Endodermal cell (in vitro differentiated cells): ENCODE measurements around the gene SPAG16. TPM values are rescaled to one million over a fixed set of nuclear protein-coding genes. Genes with fewer than 3 reads are reported as not detected.
"Not testable (repeated sequence)": the region's sequence is repeated elsewhere in the genome, so short reads cannot be mapped to it uniquely, and the experiment has no call there.

Experiments
- DNase-seq: peaks from one replicate; pipeline ENCODE4 v3.0.0-alpha.2; 2017
- H3K27ac ChIP-seq: 2 replicates; pipeline ENCODE4 v1.5.1; 2013; ENCODE audit warnings: mild to moderate bottlenecking, low read depth, low read length, moderate library complexity
- H3K27me3 ChIP-seq: 2 replicates; pipeline ENCODE4 v1.6.1; 2013; ENCODE audit warnings: mild to moderate bottlenecking, low read length, moderate library complexity; ENCODE audit not compliant: insufficient read depth, control insufficient read depth, poor library complexity, severe bottlenecking
- H3K36me3 ChIP-seq: 2 replicates; pipeline ENCODE4 v1.7.0; 2013; ENCODE audit warnings: mild to moderate bottlenecking, low read length, moderate library complexity; ENCODE audit not compliant: control insufficient read depth, insufficient read depth
- H3K4me1 ChIP-seq: one replicate; pipeline ENCODE4 v1.7.0; 2013; ENCODE audit warnings: low read length; ENCODE audit not compliant: control insufficient read depth, insufficient read depth
- H3K4me3 ChIP-seq: 2 replicates; pipeline ENCODE4 v1.5.1; 2013; ENCODE audit warnings: mild to moderate bottlenecking, low read length, moderate library complexity
- H3K9ac ChIP-seq: 2 replicates; pipeline ENCODE4 v1.6.1; 2013; ENCODE audit warnings: mild to moderate bottlenecking, low read length, moderate library complexity; ENCODE audit not compliant: poor library complexity, severe bottlenecking; ENCODE audit errors: extremely low read depth
- H3K9me3 ChIP-seq: 2 replicates; pipeline ENCODE4 v1.6.1; 2013; ENCODE audit warnings: mild to moderate bottlenecking, low read length, moderate library complexity; ENCODE audit not compliant: control insufficient read depth
- H3K27ac Mint-ChIP-seq: 2 replicates; pipeline ENCODE4 v1.8.0; 2020; ENCODE audit warnings: mixed read lengths
- H3K27me3 Mint-ChIP-seq: 2 replicates; pipeline ENCODE4 v1.8.0; 2021; ENCODE audit warnings: mild to moderate bottlenecking, mixed read lengths; ENCODE audit not compliant: insufficient read depth
- H3K36me3 Mint-ChIP-seq: 2 replicates; pipeline ENCODE4 v1.8.0; 2020; ENCODE audit warnings: low read depth, mixed read lengths
- H3K4me1 Mint-ChIP-seq: 2 replicates; pipeline ENCODE4 v1.8.0; 2020; ENCODE audit warnings: mixed read lengths
- H3K4me3 Mint-ChIP-seq: 2 replicates; pipeline ENCODE4 v1.8.0; 2020; ENCODE audit warnings: mild to moderate bottlenecking, moderate library complexity, mixed read lengths
- H3K9me3 Mint-ChIP-seq: 2 replicates; pipeline ENCODE4 v1.8.0; 2020; ENCODE audit warnings: mild to moderate bottlenecking, mixed read lengths
- WGBS, 2 experiments: methylation state at CpG; one replicate each; pipeline versions ENCODE4 v1.1.5 to v1.1.7; 2013; ENCODE audit warnings: missing lambda C conversion rate in 2 of 2, mixed read lengths in 1 of 2; ENCODE audit not compliant: insufficient coverage in 1 of 2, insufficient read length in 1 of 2; 5-methylcytosine and 5-hydroxymethylcytosine counted together
- total RNA-seq, 2 donors: library from RNA; stranded (reverse); fragmentation: NEBNext Ultra II Directional in 1 of 2; extraction: Animal tissue kit (Norgen Biotek cat#: 25700) in 1 of 2; gene quantifications; 2 replicates in 1 of 2; 3 replicates in 1 of 2; pipeline ENCODE4 v1.2.1, GENCODE V29; 2021
- TF ChIP-seq, protein P1 (sequence below): fragments of 200-600 bp; sonication (generic); conservative IDR thresholded peaks from 2 replicates; pipeline ENCODE4 v1.5.0; 2021; ENCODE audit warnings: antibody characterized with exemption, mild to moderate bottlenecking

Gene SPAG16
- total RNA-seq, 2 donors from 2014 or later = 27.8 to 38.2 TPM

DNA sequence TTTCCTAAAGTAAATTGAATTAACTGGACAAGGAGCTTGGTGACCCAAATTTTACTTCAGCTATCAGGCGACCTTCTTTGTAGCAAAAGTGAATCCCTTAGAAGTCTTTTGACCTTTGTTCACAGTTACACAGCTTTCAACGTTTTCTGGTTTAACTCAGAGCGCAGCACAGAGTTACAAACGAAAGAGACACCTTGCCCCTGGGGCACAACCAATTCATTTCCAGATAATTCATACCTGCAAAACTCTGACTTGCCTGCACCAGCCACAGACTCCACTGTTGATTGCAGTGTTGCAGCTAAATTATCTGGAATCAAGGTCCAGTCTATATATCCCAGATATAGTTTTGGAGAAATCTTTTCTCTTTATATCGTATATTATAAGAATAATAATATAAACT is 768.0 kb downstream of the SPAG16 start:
- Mint-ChIP-seq H3K27ac (no peak overlapping the region), H3K9me3 (no peaks in the 10 kb centered on the region), H3K36me3 (no peaks in the 10 kb centered on the region), H3K27me3 (peaks cover 2% of the 10 kb centered on the region), H3K4me1 (no peaks in the 10 kb centered on the region), H3K4me3 (no peak overlapping the region)
- no peaks in the 10 kb centered on the region for H3K36me3 ChIP-seq
- H3K27ac ChIP-seq = no peak overlapping the region
- H3K27me3 ChIP-seq = no peaks in the 10 kb centered on the region
- TF ChIP-seq, protein P1, sequence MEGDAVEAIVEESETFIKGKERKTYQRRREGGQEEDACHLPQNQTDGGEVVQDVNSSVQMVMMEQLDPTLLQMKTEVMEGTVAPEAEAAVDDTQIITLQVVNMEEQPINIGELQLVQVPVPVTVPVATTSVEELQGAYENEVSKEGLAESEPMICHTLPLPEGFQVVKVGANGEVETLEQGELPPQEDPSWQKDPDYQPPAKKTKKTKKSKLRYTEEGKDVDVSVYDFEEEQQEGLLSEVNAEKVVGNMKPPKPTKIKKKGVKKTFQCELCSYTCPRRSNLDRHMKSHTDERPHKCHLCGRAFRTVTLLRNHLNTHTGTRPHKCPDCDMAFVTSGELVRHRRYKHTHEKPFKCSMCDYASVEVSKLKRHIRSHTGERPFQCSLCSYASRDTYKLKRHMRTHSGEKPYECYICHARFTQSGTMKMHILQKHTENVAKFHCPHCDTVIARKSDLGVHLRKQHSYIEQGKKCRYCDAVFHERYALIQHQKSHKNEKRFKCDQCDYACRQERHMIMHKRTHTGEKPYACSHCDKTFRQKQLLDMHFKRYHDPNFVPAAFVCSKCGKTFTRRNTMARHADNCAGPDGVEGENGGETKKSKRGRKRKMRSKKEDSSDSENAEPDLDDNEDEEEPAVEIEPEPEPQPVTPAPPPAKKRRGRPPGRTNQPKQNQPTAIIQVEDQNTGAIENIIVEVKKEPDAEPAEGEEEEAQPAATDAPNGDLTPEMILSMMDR = no peak
- no peak overlapping the region for H3K4me3 ChIP-seq
- H3K9ac ChIP-seq = no peak overlapping the region
- 86 to 88% methylated on average over 2 to 4 of the region's 5 CpGs for WGBS, 2 experiments
- no peaks in the 10 kb centered on the region for H3K4me1 ChIP-seq
- DNase-seq = no peak
- H3K9me3 ChIP-seq = no peaks in the 10 kb centered on the region

DNA sequence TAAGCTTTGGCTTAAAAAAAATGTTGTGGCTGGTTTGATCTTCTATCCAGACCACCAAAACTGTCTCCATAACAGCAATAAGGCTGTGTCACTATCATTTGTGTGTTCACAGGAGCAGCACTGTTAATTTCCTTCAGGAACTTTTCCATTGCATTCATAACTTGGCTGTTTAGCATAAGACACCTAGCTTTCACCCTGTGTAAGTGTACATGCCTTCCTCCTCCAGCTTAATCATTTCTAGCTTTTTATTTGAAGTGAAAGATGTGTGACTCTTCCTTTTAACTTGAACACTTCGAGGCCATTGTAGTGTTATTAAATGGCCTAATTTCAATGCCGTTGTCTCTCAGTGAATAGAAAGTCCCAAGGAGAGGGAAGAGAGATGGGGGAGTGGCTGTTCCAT is 773.7 kb downstream of the SPAG16 start:
- Histone ChIP-seq H3K36me3 (no peaks in the 10 kb centered on the region), H3K27ac (no peak overlapping the region), H3K4me3 (no peak overlapping the region), H3K9ac (no peak overlapping the region), H3K9me3 (no peaks in the 10 kb centered on the region), H3K27me3 (no peaks in the 10 kb centered on the region), H3K4me1 (no peaks in the 10 kb centered on the region)
- 82% methylated on average over 2 of the region's 2 CpGs; no CpG with 5 or more reads in 1 of the 2 experiments for WGBS, 2 experiments
- peaks cover 2% of the 10 kb centered on the region for H3K27me3 Mint-ChIP-seq
- H3K36me3 Mint-ChIP-seq = no peaks in the 10 kb centered on the region
- DNase-seq = no peak
- no peaks in the 10 kb centered on the region for H3K4me1 Mint-ChIP-seq
- H3K9me3 Mint-ChIP-seq = no peaks in the 10 kb centered on the region
- no peak overlapping the region for H3K27ac Mint-ChIP-seq
- TF ChIP-seq, protein P1 = no peak
- H3K4me3 Mint-ChIP-seq = no peak overlapping the region

DNA sequence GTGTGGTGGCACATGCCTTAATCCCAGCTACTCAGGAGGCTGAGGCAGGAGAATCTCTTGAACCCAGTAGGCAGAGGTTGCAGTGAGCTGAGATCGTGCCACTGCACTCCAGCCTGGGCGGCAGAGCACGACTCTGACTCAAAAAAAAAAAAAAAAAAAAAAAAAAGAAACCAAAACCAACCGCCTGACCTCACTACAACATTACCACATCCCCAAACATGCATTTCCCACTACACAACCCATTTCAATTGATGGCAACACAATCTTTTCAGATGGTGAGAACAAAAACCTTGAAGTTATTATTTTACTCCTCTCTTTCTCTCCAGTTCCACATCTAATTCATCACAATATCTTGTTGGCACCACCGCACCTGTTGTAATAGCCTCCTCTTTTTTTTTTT is 778.0 kb downstream of the SPAG16 start:
- H3K4me3 ChIP-seq, H3K27me3 ChIP-seq, H3K9me3 Mint-ChIP-seq, H3K9me3 ChIP-seq, H3K36me3 Mint-ChIP-seq, H3K27ac ChIP-seq, H3K9ac ChIP-seq, H3K4me3 Mint-ChIP-seq, DNase-seq, H3K4me1 ChIP-seq, H3K27ac Mint-ChIP-seq, H3K36me3 ChIP-seq, H3K27me3 Mint-ChIP-seq: not testable (repeated sequence)
- 95 to 100% methylated on average over 1 to 5 of the region's 5 CpGs for WGBS, 2 experiments
- peaks cover 13% of the 10 kb centered on the region for H3K4me1 Mint-ChIP-seq

DNA sequence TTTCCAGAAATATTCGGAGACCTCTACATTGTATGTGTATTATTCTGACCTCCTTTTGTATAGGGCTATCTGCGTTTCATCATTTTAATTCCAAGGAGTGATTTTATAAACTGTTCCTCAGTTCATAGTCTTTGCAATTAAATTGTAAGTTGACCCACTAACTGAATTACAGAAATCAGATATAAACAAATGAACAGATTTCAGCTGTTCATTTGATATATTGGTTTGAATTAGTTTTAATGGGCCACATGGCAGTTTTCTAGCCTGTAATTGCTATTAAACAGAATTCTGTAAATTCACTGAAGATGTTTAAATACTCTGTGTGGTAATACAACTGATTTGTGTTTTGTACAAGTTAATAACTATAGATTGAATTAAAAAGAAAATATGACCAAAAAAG is 780.2 kb downstream of the SPAG16 start:
- H3K4me3 ChIP-seq = no peak overlapping the region
- no peak overlapping the region for H3K27ac ChIP-seq
- H3K4me1 ChIP-seq = peaks cover 11% of the 10 kb centered on the region
- WGBS, 2 experiments = 80 to 92% methylated on average over 1 to 2 of the region's 2 CpGs
- no peaks in the 10 kb centered on the region for H3K27me3 ChIP-seq
- H3K27ac Mint-ChIP-seq = no peak overlapping the region
- H3K9me3 Mint-ChIP-seq = no peaks in the 10 kb centered on the region
- DNase-seq = no peak
- no peaks in the 10 kb centered on the region for H3K9me3 ChIP-seq
- no peaks in the 10 kb centered on the region for H3K36me3 ChIP-seq
- no peaks in the 10 kb centered on the region for H3K36me3 Mint-ChIP-seq
- TF ChIP-seq, protein P1 = no peak
- H3K4me1 Mint-ChIP-seq = peaks cover 19% of the 10 kb centered on the region
- no peak overlapping the region for H3K4me3 Mint-ChIP-seq
- no peaks in the 10 kb centered on the region for H3K27me3 Mint-ChIP-seq
- H3K9ac ChIP-seq = no peak overlapping the region
